ENCODE data around the gene ABCA4. TPM values are rescaled to one million over a fixed set of nuclear protein-coding genes. Genes with fewer than 3 reads are reported as not detected.

The ABCA4 gene
- total and polyA plus RNA-seq, 7 experiments from 2014 or later, result not detected

Other genes starting within 250 kb of the ABCA4 start
- gene DNTTIP2, start 241.9 kb downstream of the ABCA4 start, total RNA-seq, result 10 to 100 TPM; 51.8 to 84.2 (median 77.5) TPM
- gene DNTTIP2, start 241.9 kb downstream of the ABCA4 start, polyA plus RNA-seq, result 10 to 100 TPM; 83.6 to 86.4 TPM
- 10 to 100 TPM in 3 of 5 experiments, 1 to 10 TPM in 2; 6.4 to 23.8 (median 11.5) TPM for gene GCLM, start 211.7 kb downstream of the ABCA4 start, total RNA-seq
- gene GCLM, start 211.7 kb downstream of the ABCA4 start, polyA plus RNA-seq, result 10 to 100 TPM in 1 of 2 donors, 1 to 10 TPM in 1; 9.5 to 13.8 TPM
- under 1 TPM in 2 of 5 experiments, not detected in 3; 0.02 to 0.37 TPM for gene ARHGAP29, start 116.4 kb upstream of the ABCA4 start, total RNA-seq
- under 1 TPM in 1 of 2 donors, not detected in 1; 0.13 TPM for gene ARHGAP29, start 116.4 kb upstream of the ABCA4 start, polyA plus RNA-seq

Data from naive thymus-derived CD4-positive, alpha-beta T cell (primary cell).